IMR-90 (cell line): Measurements from ENCODE around the gene NAA10. TPM values are rescaled to one million over a fixed set of nuclear protein-coding genes. Genes with fewer than 3 reads are reported as not detected.

Experiments used
- ATAC-seq: fragments of 200-7000 bp; cut with Tn5 transposase; 2 replicates; pipeline ENCODE4 v1.9.1; 2020; ENCODE audit warnings: low read depth, mild to moderate bottlenecking, moderate library complexity
- BruUV-seq: library from RNA; stranded (reverse); fragments of 400-500 nt; replicated peaks from 2 replicates; lab custom pipeline; 2021; lab: Mats Ljungman, UMichigan
- CTCF ChIA-PET: fragments of 300-600 bp; formaldehyde crosslinking; extraction: SDS; loops from one replicate; lab custom pipeline; 2021; ENCODE audit warnings: antibody characterized with exemption; lab: Yijun Ruan, JAX
- POLR2A ChIA-PET: fragments of 300-600 bp; sonication (Branson Sonifier 250); formaldehyde crosslinking; loops from one replicate; lab custom pipeline; 2022; ENCODE audit warnings: antibody characterized with exemption; ENCODE audit not compliant: unreplicated experiment; lab: Charles Lee
- DNase-seq: peaks from one replicate; pipeline ENCODE4 v3.0.0; 2013
- H2AFZ ChIP-seq: replicated peaks from 2 replicates; pipeline ENCODE3; 2013; ENCODE audit warnings: low read length, mild to moderate bottlenecking; ENCODE audit not compliant: poor library complexity
- H2AK5ac ChIP-seq: 2 replicates; pipeline ENCODE4 v1.6.1; 2013; ENCODE audit warnings: low read depth, low read length, inconsistent platforms
- H2AK9ac ChIP-seq: replicated peaks from 2 replicates; pipeline ENCODE3; 2013; ENCODE audit warnings: mild to moderate bottlenecking, low read depth, low read length, moderate library complexity; ENCODE audit not compliant: poor library complexity
- H2BK120ac ChIP-seq: 2 replicates; pipeline ENCODE4 v1.6.1; 2013; ENCODE audit warnings: low read depth, low read length, inconsistent platforms
- H2BK15ac ChIP-seq: 3 replicates; pipeline ENCODE4 v1.6.1; 2013; ENCODE audit warnings: low read depth, low read length, inconsistent platforms
- H2BK20ac ChIP-seq: 2 replicates; pipeline ENCODE4 v1.6.1; 2013; ENCODE audit warnings: low read depth, mild to moderate bottlenecking, inconsistent platforms, low read length, moderate library complexity
- H2BK5ac ChIP-seq: 2 replicates; pipeline ENCODE4 v1.6.1; 2013; ENCODE audit warnings: mild to moderate bottlenecking, low read depth, low read length, inconsistent platforms; ENCODE audit not compliant: poor library complexity, severe bottlenecking
- H3K14ac ChIP-seq: replicated peaks from 2 replicates; pipeline ENCODE4 v1.6.1; 2013; ENCODE audit warnings: low read depth, low read length, inconsistent platforms
- H3K18ac ChIP-seq: 2 replicates; pipeline ENCODE4 v1.6.1; 2013; ENCODE audit warnings: low read depth, low read length, control low read depth
- H3K23ac ChIP-seq: 2 replicates; pipeline ENCODE4 v1.6.1; 2013; ENCODE audit warnings: low read depth, low read length, inconsistent platforms
- H3K27ac ChIP-seq: 2 replicates; pipeline ENCODE4 v1.5.1; 2013; ENCODE audit warnings: mild to moderate bottlenecking, control low read depth, low read length; ENCODE audit not compliant: insufficient read depth
- H3K27me3 ChIP-seq: 2 replicates; pipeline ENCODE4 v1.6.1; 2013; ENCODE audit warnings: low read length; ENCODE audit not compliant: control insufficient read depth, insufficient read depth
- H3K36me3 ChIP-seq: 2 replicates; pipeline ENCODE4 v1.6.1; 2013; ENCODE audit warnings: low read length, mixed read lengths; ENCODE audit not compliant: control insufficient read depth, insufficient read depth
- H3K4ac ChIP-seq: 2 replicates; pipeline ENCODE4 v1.6.1; 2013; ENCODE audit warnings: low read depth, low read length, inconsistent platforms
- H3K4me1 ChIP-seq: 2 replicates; pipeline ENCODE4 v1.6.1; 2013; ENCODE audit warnings: low read length, mixed read lengths; ENCODE audit not compliant: control insufficient read depth, insufficient read depth
- H3K4me2 ChIP-seq: 2 replicates; pipeline ENCODE4 v1.6.1; 2013; ENCODE audit warnings: low read depth, mild to moderate bottlenecking, control low read depth, low read length, moderate library complexity
- H3K4me3 ChIP-seq: 2 replicates; pipeline ENCODE4 v1.5.1; 2013; ENCODE audit warnings: low read depth, mild to moderate bottlenecking, control low read depth, low read length, moderate library complexity; ENCODE audit not compliant: insufficient read depth
- H3K56ac ChIP-seq: 2 replicates; pipeline ENCODE4 v1.6.1; 2013; ENCODE audit warnings: low read length, inconsistent platforms; ENCODE audit not compliant: insufficient read depth; ENCODE audit errors: extremely low read depth
- H3K79me1 ChIP-seq, 2 experiments: 2 replicates each; pipeline ENCODE4 v1.6.1; 2013; ENCODE audit warnings: low read length in 2 of 2, inconsistent platforms in 1 of 2, low read depth in 1 of 2
- H3K9ac ChIP-seq: 2 replicates; pipeline ENCODE4 v1.6.1; 2013; ENCODE audit warnings: low read depth, low read length, control low read depth
- H3K9me1 ChIP-seq: 2 replicates; pipeline ENCODE4 v1.6.1; 2013; ENCODE audit warnings: low read length, inconsistent platforms; ENCODE audit not compliant: insufficient read depth
- H3K9me3 ChIP-seq: 2 replicates; pipeline ENCODE4 v1.6.1; 2013; ENCODE audit warnings: low read length; ENCODE audit not compliant: control insufficient read depth, insufficient read depth
- H4K20me1 ChIP-seq: 2 replicates; pipeline ENCODE4 v1.6.1; 2013; ENCODE audit warnings: low read length, inconsistent platforms; ENCODE audit not compliant: insufficient read depth
- H4K5ac ChIP-seq: 2 replicates; pipeline ENCODE4 v1.6.1; 2013; ENCODE audit warnings: mild to moderate bottlenecking, low read depth, low read length, control low read depth
- H4K8ac ChIP-seq, 2 experiments: 2 replicates each; pipeline ENCODE4 v1.6.1; 2013; ENCODE audit warnings: low read depth in 2 of 2, low read length in 2 of 2, control low read depth in 1 of 2, inconsistent platforms in 1 of 2
- H4K91ac ChIP-seq: 2 replicates; pipeline ENCODE4 v1.6.1; 2013; ENCODE audit warnings: low read depth, low read length, inconsistent platforms; ENCODE audit not compliant: insufficient read depth
- WGBS, 2 experiments: methylation state at CpG; one replicate each; pipeline versions ENCODE4 v1.1.5 to v1.1.7; 2013; ENCODE audit warnings: missing lambda C conversion rate in 2 of 2; ENCODE audit not compliant: insufficient read length in 1 of 2; ENCODE audit errors: extremely low coverage in 2 of 2; 5-methylcytosine and 5-hydroxymethylcytosine counted together
- dilution Hi-C: fragments of 300-500 bp; cut with HindIII; formaldehyde crosslinking; loops from one replicate; pipeline ENCODE4 v1.14.3; 2018; ENCODE audit warnings: low sequenced_read_pairs; ENCODE audit not compliant: unreplicated experiment
- in situ Hi-C: fragments of 300-500 bp; cut with MboI; formaldehyde crosslinking; loops from 3 replicates; pipeline ENCODE4 v1.14.3; 2019; ENCODE audit warnings: low sequenced_read_pairs, inconsistent platforms, mixed read lengths
- intact Hi-C: fragments of 100-400 bp; cut with micrococcal nuclease; formaldehyde crosslinking; loops from 2 replicates; pipeline ENCODE4 v1.10.0; 2022
- polyA plus RNA-seq, 3 experiments: library from polyadenylated mRNA; depleted of rRNA; stranded (reverse); fragments of >200 nt; gene quantifications; 2 replicates each; pipeline ENCODE4 v1.2.3, GENCODE V29; 2012; ENCODE audit warnings: low replicate concordance in 1 of 3
- total RNA-seq: library from RNA; depleted of rRNA; stranded (reverse); fragments of >200 nt; gene quantifications from 2 replicates; pipeline ENCODE4 v1.2.3, GENCODE V29; 2012
- TF ChIP-seq, protein P1 (sequence below): conservative IDR thresholded peaks from 2 replicates; pipeline ENCODE4 v1.5.1; 2012; ENCODE audit warnings: mild to moderate bottlenecking, low read depth, low read length, improper control_type of control experiment
- TF ChIP-seq, protein P2 (sequence below): fragments of 150-350 bp; IDR thresholded peaks from 2 replicates; pipeline ENCODE4 v1.6.1; 2017; ENCODE audit warnings: mild to moderate bottlenecking, antibody characterized with exemption, low read length, low read depth

The NAA10 gene
- total and polyA plus RNA-seq, 2 of the 4 experiments (the other 2 are of a cell fraction), result 98.6 to 172 TPM

DNA sequence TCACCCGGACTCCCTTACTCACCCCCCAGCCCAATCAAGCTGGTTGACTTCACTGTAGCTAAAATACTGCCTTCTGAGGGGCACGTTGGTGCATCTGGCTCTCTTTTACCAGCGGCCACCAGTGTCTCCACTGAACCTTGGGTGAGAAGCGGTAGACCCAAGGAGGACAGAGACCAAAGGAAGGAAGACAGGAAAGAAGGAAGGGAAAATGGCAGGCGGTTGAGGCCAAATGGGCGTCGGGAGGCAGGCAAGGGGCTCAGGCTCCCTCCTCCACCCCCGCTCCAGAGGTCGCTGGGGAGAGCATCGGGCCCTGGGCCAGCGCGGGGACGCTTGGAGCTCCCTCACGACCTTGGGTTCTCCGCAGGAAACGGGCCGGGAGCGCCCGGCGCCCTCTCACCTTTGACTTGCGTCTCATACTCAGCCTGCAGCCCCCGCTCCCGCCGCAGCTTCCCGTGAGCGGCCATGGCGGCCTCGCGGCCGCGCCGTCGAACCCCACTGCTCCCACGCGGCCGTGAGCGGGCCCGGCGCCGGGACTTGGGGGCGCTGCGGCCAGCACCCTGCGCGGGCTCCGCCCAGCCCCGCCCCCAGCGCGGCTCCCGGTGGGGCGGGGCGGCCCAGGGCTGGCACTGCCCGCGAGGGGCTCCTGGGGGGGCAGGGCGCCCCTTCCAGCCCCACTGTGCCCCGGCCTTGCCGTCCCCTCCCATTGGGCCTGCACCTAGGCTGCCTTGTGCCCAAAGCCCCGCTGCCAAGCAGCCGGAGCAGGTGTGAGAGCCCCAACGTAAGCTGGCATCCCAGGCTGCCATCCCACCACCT, 8.9 kb downstream of the NAA10 start, which contains the start of gene ARHGAP4:
Gene ARHGAP4 (minus strand): TSS at position 526 of the 813 bp plus-strand sequence. CDS start 62 bp downstream, at position 464.
- Histone ChIP-seq H3K4me3 (no peak within 1 kb of the TSS), H4K91ac (peak within 1 kb of the TSS; percentile 73; the same call in 1 of the 2 replicates), H2BK5ac (no peak within 1 kb of the TSS), H3K9ac (peak within 1 kb of the TSS; percentile 94; the same call in 1 of the 2 replicates), H3K27me3 (peaks cover under 1% of the 10 kb centered on the region; the same call in 1 of the 2 replicates), H4K8ac (peak within 1 kb of the TSS; percentile 67 to 97; a peak in 2 of 4 replicates), H3K4ac (peak within 1 kb of the TSS; percentile 95), H2BK120ac (no peak within 1 kb of the TSS), H4K5ac (peak within 1 kb of the TSS; percentile 82; the same call in 1 of the 2 replicates), H2AK9ac (peak within 1 kb of the TSS; percentile 97), H3K14ac (no peak within 1 kb of the TSS), H2BK15ac (no peak within 1 kb of the TSS), H3K18ac (no peak within 1 kb of the TSS), H3K79me1 (peaks cover 0 to 7% of the 10 kb centered on the region in 2 experiments; a peak in 2 of 4 replicates), H3K4me1 (peaks cover 2% of the 10 kb centered on the region), H2BK20ac (no peak within 1 kb of the TSS), H2AFZ (peak within 1 kb of the TSS; percentile 61), H3K27ac (peak within 1 kb of the TSS; percentile 97), H3K23ac (no peak within 1 kb of the TSS; the same call in 1 of the 2 replicates), H3K4me2 (peak within 1 kb of the TSS; percentile 88; the same call in 1 of the 2 replicates), H3K9me1 (no peaks in the 10 kb centered on the region; the same call in 1 of the 2 replicates), H2AK5ac (peak within 1 kb of the TSS; percentile 94; the same call in 1 of the 2 replicates), H3K9me3 (no peaks in the 10 kb centered on the region), H3K56ac (no peak within 1 kb of the TSS), H4K20me1 (no peaks in the 10 kb centered on the region; the same call in none of the 2 replicates), H3K36me3 (peaks cover 10% of the 10 kb centered on the region; the same call in 1 of the 2 replicates)
- in situ Hi-C loops, result no loop called here
- no peak for ATAC-seq
- POLR2A ChIA-PET, result no interaction called here
- TF ChIP-seq, protein P1, sequence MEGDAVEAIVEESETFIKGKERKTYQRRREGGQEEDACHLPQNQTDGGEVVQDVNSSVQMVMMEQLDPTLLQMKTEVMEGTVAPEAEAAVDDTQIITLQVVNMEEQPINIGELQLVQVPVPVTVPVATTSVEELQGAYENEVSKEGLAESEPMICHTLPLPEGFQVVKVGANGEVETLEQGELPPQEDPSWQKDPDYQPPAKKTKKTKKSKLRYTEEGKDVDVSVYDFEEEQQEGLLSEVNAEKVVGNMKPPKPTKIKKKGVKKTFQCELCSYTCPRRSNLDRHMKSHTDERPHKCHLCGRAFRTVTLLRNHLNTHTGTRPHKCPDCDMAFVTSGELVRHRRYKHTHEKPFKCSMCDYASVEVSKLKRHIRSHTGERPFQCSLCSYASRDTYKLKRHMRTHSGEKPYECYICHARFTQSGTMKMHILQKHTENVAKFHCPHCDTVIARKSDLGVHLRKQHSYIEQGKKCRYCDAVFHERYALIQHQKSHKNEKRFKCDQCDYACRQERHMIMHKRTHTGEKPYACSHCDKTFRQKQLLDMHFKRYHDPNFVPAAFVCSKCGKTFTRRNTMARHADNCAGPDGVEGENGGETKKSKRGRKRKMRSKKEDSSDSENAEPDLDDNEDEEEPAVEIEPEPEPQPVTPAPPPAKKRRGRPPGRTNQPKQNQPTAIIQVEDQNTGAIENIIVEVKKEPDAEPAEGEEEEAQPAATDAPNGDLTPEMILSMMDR, result no peak
- TF ChIP-seq, protein P2, sequence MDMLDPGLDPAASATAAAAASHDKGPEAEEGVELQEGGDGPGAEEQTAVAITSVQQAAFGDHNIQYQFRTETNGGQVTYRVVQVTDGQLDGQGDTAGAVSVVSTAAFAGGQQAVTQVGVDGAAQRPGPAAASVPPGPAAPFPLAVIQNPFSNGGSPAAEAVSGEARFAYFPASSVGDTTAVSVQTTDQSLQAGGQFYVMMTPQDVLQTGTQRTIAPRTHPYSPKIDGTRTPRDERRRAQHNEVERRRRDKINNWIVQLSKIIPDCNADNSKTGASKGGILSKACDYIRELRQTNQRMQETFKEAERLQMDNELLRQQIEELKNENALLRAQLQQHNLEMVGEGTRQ, result no peak
- CTCF ChIA-PET, result no interaction called here
- dilution Hi-C loops, result no loop called here
- intact Hi-C loops, result loop anchor here (5.0 kb wide), 1 partner anchor 134 kb away; the partner anchor contains the start of genes IDH3G and SSR4
- no peak for DNase-seq
- WGBS, 2 experiments, result 57% methylated on average over 31 of the region's 59 CpGs; no CpG with 5 or more reads in 1 of the 2 experiments
- BruUV-seq, result no TSS peak
